Aorta (tissue), 5 donors: ENCODE measurements around the gene CTCF. TPM values are rescaled to one million over a fixed set of nuclear protein-coding genes. Genes with fewer than 3 reads are reported as not detected.

Experiments
- ATAC-seq: fragments of 200-7000 bp; cut with Tn5 transposase; one replicate; pipeline ENCODE4 v1.9.1; 2022; ENCODE audit warnings: moderate library complexity; ENCODE audit not compliant: low FRiP score
- DNase-seq, 2 donors: peaks; one replicate each; pipeline ENCODE4 v3.0.0-alpha.2; 2020
- H3K27ac ChIP-seq, 2 donors: one replicate each; pipeline ENCODE4 v1.5.1; 2013; ENCODE audit warnings: low read length in 2 of 2, mild to moderate bottlenecking in 2 of 2, moderate library complexity in 2 of 2, control low read depth in 1 of 2, inconsistent platforms in 1 of 2, low read depth in 1 of 2
- H3K27me3 ChIP-seq, 2 donors: one replicate each; pipeline ENCODE4 v1.6.1; 2013; ENCODE audit warnings: control low read depth in 1 of 2, low read length in 1 of 2, mild to moderate bottlenecking in 1 of 2, moderate library complexity in 1 of 2; ENCODE audit not compliant: insufficient read depth in 2 of 2, control insufficient read depth in 1 of 2
- H3K36me3 ChIP-seq, 2 donors: one replicate each; pipeline ENCODE4 v1.6.1; 2013; ENCODE audit warnings: control low read depth in 1 of 2, low read length in 1 of 2, mild to moderate bottlenecking in 1 of 2; ENCODE audit not compliant: insufficient read depth in 2 of 2, control insufficient read depth in 1 of 2
- H3K4me1 ChIP-seq, 2 donors: one replicate each; pipeline ENCODE4 v1.6.1; 2013; ENCODE audit warnings: low read length in 2 of 2, control low read depth in 1 of 2, mild to moderate bottlenecking in 1 of 2, moderate library complexity in 1 of 2; ENCODE audit not compliant: insufficient read depth in 2 of 2, control insufficient read depth in 1 of 2
- H3K4me3 ChIP-seq, 2 donors: one replicate each; pipeline ENCODE4 v1.5.1; 2013; ENCODE audit warnings: low read length in 2 of 2, control low read depth in 1 of 2, mild to moderate bottlenecking in 1 of 2
- H3K9me3 ChIP-seq: one replicate; pipeline ENCODE4 v1.6.1; 2013; ENCODE audit warnings: mild to moderate bottlenecking, low read length; ENCODE audit not compliant: control insufficient read depth
- WGBS, 2 donors: extraction: QIAGEN DNeasy Blood & Tissue Kit; methylation state at CpG; one replicate each; pipeline ENCODE4 v1.1.7; 2013; 5-methylcytosine and 5-hydroxymethylcytosine counted together
- intact Hi-C, 2 donors: fragments of 100-400 bp; cut with DNase I; formaldehyde crosslinking; loops; one replicate each; pipeline versions ENCODE4 v1.14.2 to v1.15.0; 2022
- polyA plus RNA-seq, 2 donors: library from polyadenylated mRNA; stranded (reverse); fragments of 200-250 nt; gene quantifications; one replicate each; pipeline ENCODE4 v1.2.3, GENCODE V29; 2013
- total RNA-seq, 2 donors: library from RNA; stranded (reverse); fragmentation: NEBNext Ultra II Directional; extraction: Animal tissue kit (Norgen Biotek cat#: 25700); gene quantifications; one replicate each; pipeline ENCODE4 v1.2.1, GENCODE V29; 2021
- donor health status: healthy with polysubstance abuse.
- donor health status: Bipolar disorder and iron deficiency.
- donor health status: DM: no; HTN: no; CAD: no.
- donor health status: DM: no; HTN: no; CAD: no.
- donor health status: DM: yes; HTN: yes; CAD: no.

The CTCF gene
- total and polyA plus RNA-seq, 4 donors: 16.5 to 35.8 (median 27.1) TPM

DNA sequence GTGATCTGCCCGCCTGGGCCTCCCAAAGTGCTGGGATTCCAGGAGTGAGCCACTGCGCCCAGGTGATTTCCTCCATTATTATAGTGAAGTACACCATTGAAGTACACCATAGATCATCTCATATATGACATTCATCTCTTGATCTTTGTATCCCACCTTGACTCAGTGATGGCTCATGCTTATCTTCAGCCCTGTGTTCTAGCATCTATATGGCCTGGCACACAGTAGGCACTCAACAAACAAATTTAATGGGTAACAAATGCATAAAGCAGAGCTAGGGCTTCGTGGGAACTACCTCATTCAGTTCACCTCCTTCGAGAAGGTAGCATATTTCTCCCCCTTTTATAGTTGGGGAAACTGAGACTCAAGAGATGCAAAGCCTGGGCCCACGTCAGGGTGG is 103.3 kb downstream of the CTCF start:
- H3K27ac ChIP-seq: no peak overlapping the region
- no peaks in the 10 kb centered on the region for H3K9me3 ChIP-seq
- no peaks in the 10 kb centered on the region for H3K4me1 ChIP-seq
- no peak for DNase-seq
- no peak for ATAC-seq
- H3K36me3 ChIP-seq: no peaks in the 10 kb centered on the region
- peak overlapping the region in 1 of 2 donors; percentile 36 for H3K4me3 ChIP-seq
- WGBS, 2 donors: 78 to 81% methylated on average over 5 of the region's 5 CpGs
- intact Hi-C loops: loop anchor here in 1 of 2 donors (5.0 kb wide), 1 partner anchor 118 kb away; no protein-coding TSS in a partner anchor
- no peaks in the 10 kb centered on the region for H3K27me3 ChIP-seq

DNA sequence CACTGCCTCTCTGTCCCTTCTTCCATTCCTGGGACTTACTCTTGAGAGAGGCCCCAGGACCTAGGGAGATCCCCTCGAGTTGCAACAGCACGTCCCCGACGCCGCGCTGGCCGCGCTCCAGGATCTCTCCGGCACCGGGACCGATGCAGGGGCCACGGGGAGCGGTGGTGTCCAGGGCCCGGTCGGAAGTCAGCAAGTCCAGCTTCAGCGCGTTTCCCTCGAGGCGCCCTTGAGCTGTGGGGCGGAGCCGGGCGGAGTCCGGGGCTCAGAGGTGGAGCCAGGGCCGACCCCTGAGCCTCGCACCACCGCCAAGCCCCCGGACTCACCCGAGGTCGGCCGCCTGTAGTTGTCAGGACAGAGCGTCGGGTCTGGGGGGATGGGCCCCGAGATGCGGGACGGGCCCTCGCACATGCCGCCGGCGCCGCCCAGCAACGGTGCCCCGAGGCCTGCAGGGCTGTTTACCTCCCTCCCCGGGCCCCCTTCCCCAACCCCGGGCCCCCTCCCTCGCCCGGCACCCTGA is 103.8 kb downstream of the CTCF start:
- Histone ChIP-seq H3K27me3 (no peaks in the 10 kb centered on the region), H3K36me3 (no peaks in the 10 kb centered on the region), H3K9me3 (no peaks in the 10 kb centered on the region), H3K27ac (no peak overlapping the region), H3K4me1 (no peaks in the 10 kb centered on the region), H3K4me3 (peak overlapping the region; percentile 36 to 40)
- intact Hi-C loops: loop anchor here in 1 of 2 donors (5.0 kb wide), 1 partner anchor 119 kb away; no protein-coding TSS in a partner anchor
- WGBS, 2 donors: 1 to 2% methylated on average over 26 to 46 of the region's 46 CpGs
- DNase-seq (peak in 1 of 2 donors; percentile 86), ATAC-seq (peak; percentile 0)

DNA sequence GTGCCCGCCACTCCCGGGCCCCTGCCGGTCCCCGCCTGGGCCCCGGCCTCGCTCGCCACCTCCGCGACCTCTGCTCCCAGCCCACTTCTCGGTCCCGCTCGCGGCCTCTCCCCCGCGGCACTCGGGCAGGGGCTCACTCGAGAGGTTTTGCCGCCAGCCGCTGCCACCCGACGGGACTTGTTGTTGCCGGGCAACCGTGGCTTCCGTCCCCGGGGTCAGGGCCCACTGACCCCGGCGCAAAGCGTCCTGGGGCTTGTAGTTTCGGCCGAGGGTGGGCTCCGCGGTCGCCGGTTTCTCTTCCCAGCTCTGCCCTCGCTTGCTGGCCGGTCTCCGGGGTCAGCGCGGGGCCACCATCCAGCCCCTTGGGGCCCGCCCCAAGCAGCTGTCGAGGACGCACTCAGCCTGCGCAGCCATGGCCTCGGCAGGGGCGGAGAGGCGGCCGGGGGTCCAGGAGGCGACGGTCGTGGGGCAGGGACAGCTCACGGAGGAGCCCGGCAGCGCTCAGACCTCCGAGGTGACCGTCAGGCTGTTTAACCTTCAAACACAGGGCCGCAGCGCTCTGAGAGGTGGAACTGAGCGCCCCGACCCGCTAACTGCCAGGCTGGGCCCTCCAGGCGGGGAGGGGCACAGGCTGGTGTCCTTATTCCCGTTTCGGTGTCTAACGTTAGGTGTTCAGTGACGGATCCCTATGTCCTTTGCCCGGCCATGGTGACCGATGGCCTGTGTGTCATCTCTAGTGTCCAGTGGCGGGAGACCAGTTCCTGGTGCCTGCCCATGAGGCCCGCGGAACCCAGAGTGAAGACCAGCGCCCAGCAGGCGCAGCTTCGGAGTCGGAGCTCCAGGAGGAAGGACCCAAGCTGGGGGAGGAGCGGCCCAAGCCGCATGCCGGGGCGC is 104.5 kb downstream of the CTCF start, which contains the start of the genes C16orf86 and ENKD1:
Gene C16orf86 (plus strand): TSS at position 256 of the 894 bp plus-strand sequence. CDS start 157 bp downstream, at position 413.
Gene ENKD1 (minus strand): TSS at position 192 of the 894 bp plus-strand sequence. CDS start 308 bp downstream, outside the sequence.
- 8 to 9% methylated on average over 70 to 78 of the region's 78 CpGs for WGBS, 2 donors
- Histone ChIP-seq H3K36me3 (no peaks in the 10 kb centered on the region), H3K4me3 (peak within 1 kb of the TSS; percentile 36 to 40), H3K9me3 (no peaks in the 10 kb centered on the region), H3K27me3 (no peaks in the 10 kb centered on the region), H3K27ac (peak within 1 kb of the TSS in 1 of 2 donors; percentile 35), H3K4me1 (no peaks in the 10 kb centered on the region)
- intact Hi-C loops: loop anchor here in 1 of 2 donors (1.0 to 5.0 kb wide), 2 partner anchors 105 to 120 kb away; partner anchors contain the start of gene CTCF
- DNase-seq (peak; percentile 92 to 95), ATAC-seq (peak; percentile 83)

DNA sequence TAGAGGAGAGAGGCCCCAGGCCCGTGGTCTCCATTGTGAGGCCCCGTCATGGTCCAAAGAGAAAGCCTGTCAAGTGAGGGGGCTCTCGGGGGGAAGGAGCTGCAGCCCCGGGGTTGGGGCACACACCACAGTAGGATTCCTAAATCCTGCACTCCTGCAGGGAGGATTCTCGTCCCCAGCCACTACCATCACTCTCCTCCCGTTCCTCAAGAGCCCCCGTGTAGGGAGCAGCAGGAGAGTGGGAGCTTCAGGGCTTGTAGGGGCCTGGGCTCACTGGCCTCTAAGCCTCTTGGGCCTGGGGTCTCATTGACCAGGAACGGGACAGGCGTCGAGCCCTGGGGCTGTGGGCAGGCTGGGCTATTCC is 105.1 kb downstream of the CTCF start:
- H3K4me3 ChIP-seq: no peak overlapping the region
- H3K4me1 ChIP-seq: no peaks in the 10 kb centered on the region
- intact Hi-C loops: loop anchor here in 1 of 2 donors (1.0 to 5.0 kb wide), 2 partner anchors 105 to 120 kb away; partner anchors contain the start of gene CTCF
- 19 to 31% methylated on average over 10 of the region's 10 CpGs for WGBS, 2 donors
- H3K27me3 ChIP-seq: no peaks in the 10 kb centered on the region
- no peaks in the 10 kb centered on the region for H3K36me3 ChIP-seq
- ATAC-seq (peak; percentile 6), DNase-seq (no peak)
- peak overlapping the region in 1 of 2 donors; percentile 4 for H3K27ac ChIP-seq
- no peaks in the 10 kb centered on the region for H3K9me3 ChIP-seq

DNA sequence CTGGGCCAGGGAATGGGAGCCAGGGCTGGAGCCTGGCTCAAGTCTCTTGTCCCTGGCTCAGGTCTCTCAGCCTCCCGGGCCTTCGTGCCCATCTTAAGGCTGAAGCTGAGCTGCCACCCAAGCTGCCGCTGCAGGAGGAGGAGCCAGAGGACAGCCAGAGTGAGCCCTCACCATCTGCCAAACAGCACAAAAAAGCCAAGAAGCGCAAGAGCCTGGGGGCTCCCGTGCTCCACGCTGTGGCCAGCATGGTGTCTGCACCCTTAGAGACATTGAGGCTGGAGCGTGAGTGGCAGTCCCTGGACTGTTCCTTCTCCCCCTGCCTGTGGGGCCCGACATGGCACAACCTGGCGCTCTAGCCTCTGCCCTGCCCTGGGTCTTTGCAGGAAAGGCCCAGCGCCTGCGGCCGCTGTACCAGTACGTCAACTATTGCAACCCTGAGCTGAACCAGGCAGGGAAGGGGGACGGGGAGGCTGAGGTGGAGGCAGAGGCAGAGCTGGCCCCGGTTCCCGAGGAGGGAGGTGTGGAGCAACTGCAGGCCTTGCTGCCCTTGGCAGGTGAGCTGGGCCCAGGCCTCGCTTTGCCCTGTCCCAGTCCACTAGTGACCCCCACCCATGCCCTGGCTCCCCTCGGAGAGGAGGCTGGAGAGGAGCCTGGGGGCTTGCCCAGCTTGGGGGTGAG is 105.6 kb downstream of the CTCF start:
- Histone ChIP-seq H3K4me3 (no peak overlapping the region), H3K27me3 (no peaks in the 10 kb centered on the region), H3K9me3 (no peaks in the 10 kb centered on the region), H3K4me1 (no peaks in the 10 kb centered on the region), H3K36me3 (no peaks in the 10 kb centered on the region), H3K27ac (peak overlapping the region in 1 of 2 donors; percentile 4)
- ATAC-seq: peak; percentile 87
- DNase-seq: peak; percentile 92 to 93
- 17 to 18% methylated on average over 14 to 18 of the region's 18 CpGs for WGBS, 2 donors
- intact Hi-C loops: loop anchor here (1.0 to 5.0 kb wide), 3 partner anchors 106 to 147 kb away; partner anchors contain the start of gene CTCF (in 1 of the 2)

DNA sequence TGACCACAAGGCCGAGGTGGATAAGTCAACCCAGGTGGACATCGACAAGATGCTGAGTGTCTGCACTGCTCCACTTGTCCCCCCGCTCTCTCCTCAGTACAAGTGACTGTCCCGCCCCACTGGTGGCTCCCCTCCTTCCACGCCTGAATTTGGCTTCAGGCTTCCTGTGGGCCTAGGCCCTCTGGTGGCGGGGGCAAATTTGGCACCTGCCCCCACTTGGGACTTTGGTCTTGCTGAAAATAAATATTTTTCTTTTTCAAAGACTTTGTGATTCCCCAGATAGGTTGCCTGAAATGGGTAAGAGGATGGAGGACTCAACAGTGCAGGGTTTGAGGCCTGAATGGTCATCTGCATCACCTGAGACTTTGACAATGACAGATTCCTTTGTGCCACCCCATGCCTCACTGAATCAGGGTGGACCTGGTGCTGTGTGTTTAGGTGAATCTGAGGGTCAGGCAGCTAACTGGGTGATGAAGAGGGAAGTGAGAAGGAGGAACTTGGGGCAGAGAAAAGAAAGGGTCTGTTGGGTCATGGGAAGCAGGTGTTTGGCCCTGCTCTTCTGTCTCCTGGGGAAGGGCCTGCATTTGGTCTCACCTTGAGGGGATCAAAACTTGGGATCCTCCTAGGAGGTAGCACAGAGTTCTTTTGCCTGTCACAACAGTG is 106.3 kb downstream of the CTCF start:
- no peaks in the 10 kb centered on the region for H3K4me1 ChIP-seq
- H3K9me3 ChIP-seq: no peaks in the 10 kb centered on the region
- no peak overlapping the region for H3K27ac ChIP-seq
- no peak for DNase-seq
- WGBS, 2 donors: 88 to 89% methylated on average over 6 of the region's 6 CpGs
- H3K27me3 ChIP-seq: no peaks in the 10 kb centered on the region
- intact Hi-C loops: loop anchor here (2.0 to 5.0 kb wide), 2 partner anchors 121 to 148 kb away; no protein-coding TSS in a partner anchor
- ATAC-seq: no peak
- no peaks in the 10 kb centered on the region for H3K36me3 ChIP-seq
- no peak overlapping the region for H3K4me3 ChIP-seq

DNA sequence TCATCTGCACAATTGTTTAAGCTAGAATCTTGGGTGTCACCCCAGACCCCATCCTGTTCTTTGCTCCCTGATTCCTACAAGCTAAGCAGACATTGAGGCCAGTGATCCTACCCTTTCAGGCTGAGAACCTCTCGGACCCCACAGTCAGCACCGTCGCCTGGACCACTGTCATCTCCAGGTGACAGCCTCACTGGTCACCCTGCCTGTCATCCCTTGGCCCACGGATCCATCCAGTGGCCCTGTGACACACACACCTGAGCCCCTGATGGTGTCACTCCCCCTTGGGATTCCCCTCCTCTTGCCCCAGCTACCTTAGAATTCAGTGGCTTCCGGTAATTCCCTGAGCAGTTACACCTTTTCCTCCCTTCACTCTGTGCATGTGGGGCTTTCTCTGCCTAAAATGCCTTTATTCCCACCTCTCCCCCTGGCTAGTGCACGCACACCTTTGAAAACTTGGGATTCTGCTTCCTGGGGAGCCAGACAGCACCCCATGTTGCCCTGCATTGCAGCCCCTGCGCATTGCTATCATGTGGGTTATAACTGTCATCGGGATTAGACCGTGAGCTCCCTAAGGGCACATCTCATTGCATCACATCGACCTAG is 107.3 kb downstream of the CTCF start:
- no peak overlapping the region for H3K27ac ChIP-seq
- H3K27me3 ChIP-seq: no peaks in the 10 kb centered on the region
- intact Hi-C loops: loop anchor here (2.0 to 5.0 kb wide), 2 partner anchors 122 to 149 kb away; no protein-coding TSS in a partner anchor
- H3K4me1 ChIP-seq: no peaks in the 10 kb centered on the region
- no peaks in the 10 kb centered on the region for H3K9me3 ChIP-seq
- no peak for ATAC-seq
- no peak for DNase-seq
- H3K4me3 ChIP-seq: no peak overlapping the region
- WGBS, 2 donors: 88 to 90% methylated on average over 10 of the region's 10 CpGs
- H3K36me3 ChIP-seq: no peaks in the 10 kb centered on the region
